ENCODE measurements around the gene MBD4.
"Not testable (repeated sequence)": the region's sequence is repeated elsewhere in the genome, so short reads cannot be mapped to it uniquely, and the experiment has no call there.

Gene MBD4

GRCh38 chr3:129417326-129417725, 22.4 kb downstream of the MBD4 start:
- DNase-seq = no peak
- Mint-ChIP-seq H3K4me3 (no peak overlapping the region), H3K36me3 (no peaks in the 10 kb centered on the region), H3K27me3 (peaks cover 25% of the 10 kb centered on the region), H3K4me1 (no peaks in the 10 kb centered on the region), H3K9me3 (no peaks in the 10 kb centered on the region), H3K27ac (no peak overlapping the region)
- CTCF ChIA-PET = no interaction called here

- CTCF ChIA-PET = interaction anchor here (0.6 kb wide), 1 partner anchor 17 kb away, joined by 3 read pairs; no protein-coding TSS in a partner anchor
- DNase-seq = no peak
- no peaks in the 10 kb centered on the region for H3K36me3 Mint-ChIP-seq
- H3K27me3 Mint-ChIP-seq = peaks cover 25% of the 10 kb centered on the region
- H3K27ac Mint-ChIP-seq = no peak overlapping the region
- H3K9me3 Mint-ChIP-seq = no peaks in the 10 kb centered on the region
- no peak overlapping the region for H3K4me3 Mint-ChIP-seq
- H3K4me1 Mint-ChIP-seq = no peaks in the 10 kb centered on the region
These were observed 23.3 kb downstream of the MBD4 start for GRCh38 chr3:129416415-129416814.

- no peaks in the 10 kb centered on the region for H3K4me1 Mint-ChIP-seq
These were observed 23.9 kb downstream of the MBD4 start for GRCh38 chr3:129415830-129416229.

DNA sequence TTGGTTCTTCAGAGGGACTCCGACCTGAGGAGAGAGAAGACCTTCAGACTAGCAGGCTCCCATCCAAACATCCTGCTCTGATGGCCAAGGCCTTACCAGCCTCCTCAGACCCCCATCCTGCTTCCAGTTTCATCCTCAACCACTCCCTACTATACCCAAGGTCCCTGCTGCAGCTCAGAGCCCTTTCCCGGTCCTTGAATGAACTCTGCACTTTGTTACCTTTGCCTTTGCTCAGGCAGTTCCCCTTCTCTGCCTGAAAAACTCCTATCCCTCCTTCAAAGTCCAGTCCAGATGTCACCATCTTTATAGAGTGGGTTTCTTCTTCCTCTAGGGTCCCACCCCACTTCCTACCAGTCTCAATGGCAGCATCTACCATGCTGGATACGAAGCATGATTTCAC, 24.4 kb downstream of the MBD4 start:
- Mint-ChIP-seq H3K4me3 (no peak overlapping the region), H3K36me3 (no peaks in the 10 kb centered on the region), H3K27ac (no peak overlapping the region), H3K4me1 (no peaks in the 10 kb centered on the region), H3K27me3 (peaks cover 25% of the 10 kb centered on the region), H3K9me3 (no peaks in the 10 kb centered on the region)
- DNase-seq = no peak
- CTCF ChIA-PET = interaction anchor here (1.8 kb wide), 1 partner anchor 10 kb away, joined by 7 read pairs; no protein-coding TSS in a partner anchor

More at GRCh38 chr3:129415830-129416229, 23.9 kb downstream of the MBD4 start:
- H3K4me3 Mint-ChIP-seq = no peak overlapping the region
- no peaks in the 10 kb centered on the region for H3K9me3 Mint-ChIP-seq
- H3K27me3 Mint-ChIP-seq = peaks cover 25% of the 10 kb centered on the region
- no peak overlapping the region for H3K27ac Mint-ChIP-seq
- DNase-seq = no peak
- no peaks in the 10 kb centered on the region for H3K36me3 Mint-ChIP-seq
- CTCF ChIA-PET = interaction anchor here (0.6 kb wide), 1 partner anchor 17 kb away, joined by 3 read pairs; no protein-coding TSS in a partner anchor

DNA sequence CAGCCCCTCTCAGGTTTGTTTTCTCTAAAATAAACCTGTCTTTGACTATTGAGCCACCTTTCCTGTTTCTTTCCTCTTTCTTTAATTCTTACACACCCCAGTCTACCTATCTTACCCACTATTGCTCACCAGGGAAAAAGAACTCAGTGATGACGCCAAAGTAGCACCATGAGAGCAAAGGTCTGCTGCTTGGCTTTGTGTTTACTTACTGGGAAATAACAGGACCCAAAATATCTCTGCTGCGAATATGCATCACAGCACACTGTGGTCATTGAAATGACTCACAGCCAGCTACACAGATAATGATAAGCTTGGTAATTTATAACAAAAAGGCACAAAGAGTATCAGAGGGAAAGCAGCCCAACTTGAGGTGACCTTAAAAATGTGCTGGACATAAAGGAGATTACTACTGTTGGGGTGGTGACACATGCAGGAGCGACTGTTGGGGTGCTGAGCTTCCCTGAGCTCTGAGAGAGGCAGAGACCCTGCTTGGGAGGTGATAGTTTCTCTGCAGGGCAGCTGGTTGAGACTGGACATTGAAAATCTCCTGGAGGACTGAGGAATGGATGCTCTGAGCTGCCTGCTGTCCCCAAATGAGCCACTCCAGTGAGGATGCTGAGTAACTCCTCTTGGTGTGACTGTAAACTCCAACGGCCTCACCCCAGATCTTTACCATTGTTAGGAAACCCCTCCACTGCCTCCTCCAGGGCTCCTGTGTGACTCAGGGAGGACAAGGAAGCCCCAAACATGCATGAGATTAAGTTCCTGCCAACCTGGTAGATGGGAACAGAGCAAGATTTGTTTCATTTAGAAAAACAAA, 25.9 kb downstream of the MBD4 start:
- no peaks in the 10 kb centered on the region for H3K9me3 Mint-ChIP-seq
- H3K27ac Mint-ChIP-seq = no peak overlapping the region
- H3K36me3 Mint-ChIP-seq = no peaks in the 10 kb centered on the region
- CTCF ChIA-PET = interaction anchor here (0.9 to 1.8 kb wide), 2 partner anchors 9 to 14 kb away, joined by 3 to 7 read pairs; no protein-coding TSS in a partner anchor
- no peak overlapping the region for H3K4me3 Mint-ChIP-seq
- no peak for DNase-seq
- no peaks in the 10 kb centered on the region for H3K4me1 Mint-ChIP-seq
- peaks cover 25% of the 10 kb centered on the region for H3K27me3 Mint-ChIP-seq

DNA sequence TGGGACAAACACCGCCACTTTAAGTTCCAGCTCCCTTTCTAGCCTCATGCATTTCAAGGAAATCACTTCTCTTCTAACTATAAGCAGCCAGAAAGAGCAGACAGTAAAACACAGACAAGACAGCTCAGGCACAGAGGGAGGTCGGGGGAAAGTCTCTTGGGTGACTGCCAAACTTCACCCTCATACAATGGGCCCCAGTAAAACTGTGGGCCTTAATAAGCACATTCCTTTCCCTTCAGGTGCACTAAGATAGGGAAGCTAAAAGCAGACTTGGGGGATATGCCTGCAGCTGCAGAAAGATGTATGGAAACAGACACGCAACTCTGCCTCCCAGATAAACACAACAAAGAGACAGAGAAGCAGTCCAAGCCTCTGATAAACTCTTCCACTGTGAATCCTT, 26.5 kb downstream of the MBD4 start:
- not testable (repeated sequence) for H3K9me3 Mint-ChIP-seq, H3K4me1 Mint-ChIP-seq, H3K4me3 Mint-ChIP-seq, DNase-seq, H3K36me3 Mint-ChIP-seq, H3K27ac Mint-ChIP-seq
- H3K27me3 Mint-ChIP-seq = peaks cover 30% of the 10 kb centered on the region
- CTCF ChIA-PET = interaction anchor here (1.1 kb wide), 1 partner anchor 14 kb away, joined by 5 read pairs; no protein-coding TSS in a partner anchor

DNA sequence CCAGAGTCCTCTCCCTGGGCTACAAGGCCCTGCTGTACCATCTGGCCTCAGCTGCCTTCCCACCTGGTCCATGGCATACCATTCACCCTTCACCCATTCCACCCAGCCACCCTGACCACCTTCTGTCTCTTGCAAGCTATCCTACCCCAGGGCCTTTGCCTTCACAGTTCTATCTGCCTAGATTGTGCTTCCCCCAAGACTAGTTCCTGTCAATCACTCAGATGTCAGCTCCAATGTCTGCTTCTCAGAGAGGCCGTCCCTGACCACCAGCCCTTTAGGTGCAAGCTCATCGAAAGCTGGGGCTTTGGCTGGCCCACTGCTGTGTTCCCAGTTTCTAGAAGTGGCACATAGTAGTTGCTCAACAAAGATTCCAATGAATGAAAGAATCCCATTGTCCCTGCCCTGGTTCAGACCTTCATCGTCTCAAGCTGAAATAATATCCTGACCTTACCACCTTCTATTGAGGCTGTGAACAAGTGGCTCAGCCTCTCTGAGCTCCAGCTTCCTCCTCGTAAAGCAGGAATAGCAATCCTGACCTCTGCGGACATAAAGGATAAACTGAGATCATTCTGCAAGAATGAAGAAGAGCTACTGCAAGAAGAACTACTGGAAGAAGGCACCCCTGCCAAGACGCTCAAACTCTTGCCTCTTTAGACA, 27.1 kb downstream of the MBD4 start:
- CTCF ChIA-PET = interaction anchor here (1.1 kb wide), 1 partner anchor 13 kb away, joined by 5 read pairs; no protein-coding TSS in a partner anchor
- Mint-ChIP-seq H3K27me3 (peaks cover 32% of the 10 kb centered on the region), H3K27ac (no peak overlapping the region), H3K4me3 (no peak overlapping the region), H3K36me3 (no peaks in the 10 kb centered on the region), H3K9me3 (no peaks in the 10 kb centered on the region), H3K4me1 (no peaks in the 10 kb centered on the region)
- no peak for DNase-seq

DNA sequence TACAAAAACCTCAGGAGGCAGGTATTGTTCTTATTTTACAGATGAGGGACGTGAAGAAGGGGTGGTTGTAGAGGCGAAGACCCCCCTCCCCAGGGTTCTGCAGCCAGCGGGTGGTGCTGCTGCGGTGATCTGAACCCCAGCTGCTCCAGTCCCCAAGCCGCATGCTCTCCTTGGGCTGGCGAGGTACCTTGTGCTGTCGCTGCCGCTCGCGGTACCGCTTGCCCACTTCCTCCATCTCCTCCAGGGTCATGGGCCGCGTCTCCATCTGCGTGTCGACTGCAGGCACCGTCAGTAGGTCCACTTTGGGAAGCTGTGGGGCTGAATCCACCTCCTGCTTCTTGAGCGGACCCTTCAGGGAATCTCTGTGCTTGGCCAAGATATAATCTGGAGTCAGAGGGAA, 28.8 kb downstream of the MBD4 start:
- Mint-ChIP-seq H3K4me1 (no peaks in the 10 kb centered on the region), H3K4me3 (no peak overlapping the region), H3K9me3 (no peaks in the 10 kb centered on the region), H3K27me3 (peaks cover 30% of the 10 kb centered on the region), H3K36me3 (no peaks in the 10 kb centered on the region), H3K27ac (no peak overlapping the region)
- CTCF ChIA-PET = no interaction called here
- no peak for DNase-seq

DNA sequence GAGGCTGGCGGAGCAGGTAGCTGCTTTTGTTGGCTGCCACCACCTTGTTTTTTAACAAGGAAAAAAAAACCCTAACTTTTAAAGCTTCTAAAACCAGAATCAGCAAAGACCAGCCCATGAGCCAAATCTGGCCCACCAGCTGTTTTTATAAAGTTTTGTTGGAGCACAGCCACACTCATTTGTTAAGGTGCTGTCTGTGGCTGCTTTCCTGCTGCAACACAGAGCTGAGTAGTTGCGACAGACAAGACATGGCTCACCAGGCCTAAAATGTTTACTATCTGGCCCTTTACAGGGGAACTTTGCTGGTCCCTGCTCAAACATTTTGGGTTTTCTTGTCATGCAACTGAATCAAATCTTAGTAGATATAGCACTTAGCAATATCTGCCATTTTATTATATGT, 30.2 kb downstream of the MBD4 start:
- Mint-ChIP-seq H3K4me3 (no peak overlapping the region), H3K27ac (no peak overlapping the region), H3K27me3 (peaks cover 24% of the 10 kb centered on the region), H3K4me1 (no peaks in the 10 kb centered on the region), H3K36me3 (no peaks in the 10 kb centered on the region), H3K9me3 (no peaks in the 10 kb centered on the region)
- no peak for DNase-seq
- CTCF ChIA-PET = interaction anchor here (0.6 to 1.3 kb wide), 2 partner anchors 10 to 30 kb away, joined by 3 to 5 read pairs; no protein-coding TSS in a partner anchor

DNA sequence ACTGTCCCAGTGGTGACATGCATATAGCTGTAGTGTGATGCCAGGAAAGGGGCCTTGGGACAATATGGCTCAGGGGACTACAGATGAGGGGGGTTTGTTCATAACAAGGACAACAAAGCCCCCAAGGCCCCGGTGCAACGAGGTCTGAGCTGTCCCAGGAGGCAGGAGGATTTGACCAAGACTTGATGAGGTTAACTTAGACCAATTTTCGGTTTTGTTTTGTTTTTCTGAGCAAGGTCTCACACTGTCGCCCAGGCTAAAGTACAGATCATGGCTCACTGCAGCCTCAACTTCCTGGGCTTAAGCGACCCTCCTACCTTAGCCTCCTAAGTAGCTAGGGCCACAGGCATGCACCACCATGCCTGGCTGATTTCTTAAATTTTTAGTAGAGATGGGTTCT, 35.1 kb downstream of the MBD4 start:
- H3K4me1 Mint-ChIP-seq = peaks cover 4% of the 10 kb centered on the region
- H3K27me3 Mint-ChIP-seq = peaks cover 11% of the 10 kb centered on the region
- CTCF ChIA-PET = interaction anchor here (1.8 kb wide), 1 partner anchor 10 kb away, joined by 7 read pairs; no protein-coding TSS in a partner anchor
- no peak overlapping the region for H3K27ac Mint-ChIP-seq
- H3K4me3 Mint-ChIP-seq = no peak overlapping the region
- H3K9me3 Mint-ChIP-seq = no peaks in the 10 kb centered on the region
- H3K36me3 Mint-ChIP-seq = no peaks in the 10 kb centered on the region
- DNase-seq = no peak

GRCh38 chr3:129404130-129404529, 35.6 kb downstream of the MBD4 start:
- CTCF ChIA-PET = no interaction called here
- no peak for DNase-seq
- peaks cover 7% of the 10 kb centered on the region for H3K4me1 Mint-ChIP-seq
- no peaks in the 10 kb centered on the region for H3K36me3 Mint-ChIP-seq
- H3K27ac Mint-ChIP-seq = no peak overlapping the region
- no peak overlapping the region for H3K4me3 Mint-ChIP-seq
- H3K9me3 Mint-ChIP-seq = no peaks in the 10 kb centered on the region
- peaks cover 11% of the 10 kb centered on the region for H3K27me3 Mint-ChIP-seq

- H3K27ac Mint-ChIP-seq = no peak overlapping the region
- peaks cover 8% of the 10 kb centered on the region for H3K27me3 Mint-ChIP-seq
- H3K36me3 Mint-ChIP-seq = peaks cover 4% of the 10 kb centered on the region
- H3K4me1 Mint-ChIP-seq = peaks cover 11% of the 10 kb centered on the region
- no peaks in the 10 kb centered on the region for H3K9me3 Mint-ChIP-seq
- DNase-seq = no peak
- CTCF ChIA-PET = no interaction called here
- H3K4me3 Mint-ChIP-seq = no peak overlapping the region
These were observed 36.3 kb downstream of the MBD4 start for GRCh38 chr3:129403450-129403849.

GRCh38 chr3:129402616-129403015, 37.1 kb downstream of the MBD4 start:
- no peaks in the 10 kb centered on the region for H3K9me3 Mint-ChIP-seq
- peaks cover 5% of the 10 kb centered on the region for H3K36me3 Mint-ChIP-seq
- CTCF ChIA-PET = no interaction called here
- DNase-seq = no peak
- H3K4me3 Mint-ChIP-seq = no peak overlapping the region
- peaks cover 4% of the 10 kb centered on the region for H3K27me3 Mint-ChIP-seq
- H3K4me1 Mint-ChIP-seq = peaks cover 19% of the 10 kb centered on the region
- H3K27ac Mint-ChIP-seq = no peak overlapping the region

GRCh38 chr3:129402210-129402609, 37.5 kb downstream of the MBD4 start:
- Mint-ChIP-seq H3K4me3 (no peak overlapping the region), H3K36me3 (peaks cover 5% of the 10 kb centered on the region), H3K27ac (no peak overlapping the region), H3K27me3 (peaks cover 4% of the 10 kb centered on the region), H3K9me3 (no peaks in the 10 kb centered on the region), H3K4me1 (peaks cover 22% of the 10 kb centered on the region)
- no peak for DNase-seq
- CTCF ChIA-PET = no interaction called here
